Erythroblast (primary cell): ENCODE results near the gene ZKSCAN5.
"Not testable (repeated sequence)": the region's sequence is repeated elsewhere in the genome, so short reads cannot be mapped to it uniquely, and the experiment has no call there.

Source experiments
- GATA1 ChIP-seq: IDR thresholded peaks from 2 replicates; pipeline ENCODE4 v1.6.1; 2011; ENCODE audit warnings: low read depth, mild to moderate bottlenecking, control low read depth, low read length, moderate library complexity
- POLR2A ChIP-seq: IDR thresholded peaks from 2 replicates; pipeline ENCODE4 v1.6.1; 2011; ENCODE audit warnings: mild to moderate bottlenecking, low read length

- not testable (repeated sequence) for TF ChIP-seq POLR2A, GATA1
These were observed 40.8 kb downstream of the ZKSCAN5 start for GRCh38 chr7:99545308-99545707.
